GM18511 (cell line): ENCODE data around the gene FBRSL1.
"Not testable (repeated sequence)": the region's sequence is repeated elsewhere in the genome, so short reads cannot be mapped to it uniquely, and the experiment has no call there.

Source experiments
- ATAC-seq: cut with Tn5 transposase; IDR thresholded peaks from one replicate; pipeline ENCODE4 v1.9.1; 2021; ENCODE audit warnings: mild to moderate bottlenecking, moderate library complexity; ENCODE audit not compliant: unreplicated experiment

FBRSL1 gene

GRCh38 chr12:132522592-132523380 lies 32.8 kb downstream of the FBRSL1 start:
- no peak for ATAC-seq

GRCh38 chr12:132523576-132524331 lies 33.8 kb downstream of the FBRSL1 start:
- ATAC-seq: peak; percentile 76

- no peak for ATAC-seq
These were observed 34.5 kb downstream of the FBRSL1 start for GRCh38 chr12:132524405-132524804.

- no peak for ATAC-seq
These were observed 35.3 kb downstream of the FBRSL1 start for GRCh38 chr12:132525011-132525832.

- no peak for ATAC-seq
These were observed 36.0 kb downstream of the FBRSL1 start for GRCh38 chr12:132525833-132526455.

- ATAC-seq: no peak
These were observed 37.4 kb downstream of the FBRSL1 start for GRCh38 chr12:132527186-132527882.

GRCh38 chr12:132527883-132528264 lies 37.9 kb downstream of the FBRSL1 start:
- no peak for ATAC-seq

- no peak for ATAC-seq
These were observed 38.7 kb downstream of the FBRSL1 start for GRCh38 chr12:132528564-132529106.

GRCh38 chr12:132529156-132529839 lies 39.3 kb downstream of the FBRSL1 start:
- ATAC-seq: no peak

- no peak for ATAC-seq
These were observed 40.0 kb downstream of the FBRSL1 start for GRCh38 chr12:132529906-132530305.

- no peak for ATAC-seq
These were observed 40.5 kb downstream of the FBRSL1 start for GRCh38 chr12:132530447-132530846.

- no peak for ATAC-seq
These were observed 40.9 kb downstream of the FBRSL1 start for GRCh38 chr12:132530851-132531250.

GRCh38 chr12:132532711-132533583 lies 43.0 kb downstream of the FBRSL1 start:
- not testable (repeated sequence) for ATAC-seq

- no peak for ATAC-seq
These were observed 43.6 kb downstream of the FBRSL1 start for GRCh38 chr12:132533584-132533958.

- ATAC-seq: no peak
These were observed 44.1 kb downstream of the FBRSL1 start for GRCh38 chr12:132534076-132534475.

GRCh38 chr12:132535019-132535418 lies 45.1 kb downstream of the FBRSL1 start:
- ATAC-seq: no peak

- ATAC-seq: no peak
These were observed 46.3 kb downstream of the FBRSL1 start for GRCh38 chr12:132536102-132536876.

- no peak for ATAC-seq
These were observed 47.1 kb downstream of the FBRSL1 start for GRCh38 chr12:132537049-132537448.
